Measurements from ENCODE around the gene ABCC8. TPM values are rescaled to one million over a fixed set of nuclear protein-coding genes. Genes with fewer than 3 reads are reported as not detected.

The ABCC8 gene
- total RNA-seq, 2 experiments from 2014 or later, result not detected

DNA sequence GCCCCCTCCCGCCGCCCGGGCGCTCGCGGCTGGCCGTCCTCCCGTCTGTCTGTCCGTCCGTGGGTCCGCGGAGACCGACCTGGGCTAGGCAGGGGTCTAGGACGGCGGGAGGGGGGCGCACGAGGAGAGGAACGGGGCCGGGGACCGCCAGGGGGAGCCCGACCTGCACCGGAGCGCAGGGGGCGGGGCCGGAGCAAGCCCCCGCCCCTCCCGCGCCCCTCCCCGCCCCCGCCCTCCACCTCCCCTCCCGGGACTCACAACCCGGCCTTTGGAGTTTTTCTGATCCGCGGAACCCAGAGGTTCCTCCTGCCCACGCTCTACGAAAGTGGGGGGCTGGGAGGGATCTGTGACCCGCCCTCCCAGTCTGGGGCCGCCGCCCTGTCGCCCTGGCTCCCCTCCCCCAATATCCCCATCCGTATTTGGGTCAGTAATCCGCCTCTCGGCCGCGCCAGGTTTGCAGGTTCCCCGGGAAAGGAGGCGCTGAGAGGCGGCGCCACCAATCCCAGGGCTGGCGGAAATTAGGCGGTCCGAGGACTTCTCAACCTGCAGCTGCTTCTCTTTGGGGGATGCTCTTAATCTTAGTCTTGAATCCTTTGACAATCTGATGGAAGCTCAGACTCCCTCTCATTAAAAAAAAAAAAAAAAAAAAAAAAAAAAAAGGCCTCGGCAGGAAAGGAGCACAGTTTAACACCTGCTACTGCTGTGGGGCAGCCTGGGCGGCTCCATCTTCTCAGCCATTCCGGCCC lies 87.3 kb downstream of the ABCC8 start:
- Mint-ChIP-seq H3K36me3 (ENCODE audit: low read depth) (no peaks in the 10 kb centered on the region), H3K27me3 (peaks cover 25% of the 10 kb centered on the region), H3K27ac (no peak overlapping the region), H3K4me3 (peak overlapping the region; percentile 63), H3K4me1 (peaks cover 12% of the 10 kb centered on the region), H3K9me3 (no peaks in the 10 kb centered on the region)
- ChIA-PET CTCF (interaction anchor here (0.6 to 2.3 kb wide), 11 partner anchors 10 to 459 kb away, joined by 3 to 10 read pairs (median 4); no protein-coding TSS in a partner anchor), POLR2A (interaction anchor here (1.3 kb wide), 1 partner anchor 14 kb away, joined by 3 read pairs; no protein-coding TSS in a partner anchor)
- DNase-seq, result peak; percentile 74

DNA sequence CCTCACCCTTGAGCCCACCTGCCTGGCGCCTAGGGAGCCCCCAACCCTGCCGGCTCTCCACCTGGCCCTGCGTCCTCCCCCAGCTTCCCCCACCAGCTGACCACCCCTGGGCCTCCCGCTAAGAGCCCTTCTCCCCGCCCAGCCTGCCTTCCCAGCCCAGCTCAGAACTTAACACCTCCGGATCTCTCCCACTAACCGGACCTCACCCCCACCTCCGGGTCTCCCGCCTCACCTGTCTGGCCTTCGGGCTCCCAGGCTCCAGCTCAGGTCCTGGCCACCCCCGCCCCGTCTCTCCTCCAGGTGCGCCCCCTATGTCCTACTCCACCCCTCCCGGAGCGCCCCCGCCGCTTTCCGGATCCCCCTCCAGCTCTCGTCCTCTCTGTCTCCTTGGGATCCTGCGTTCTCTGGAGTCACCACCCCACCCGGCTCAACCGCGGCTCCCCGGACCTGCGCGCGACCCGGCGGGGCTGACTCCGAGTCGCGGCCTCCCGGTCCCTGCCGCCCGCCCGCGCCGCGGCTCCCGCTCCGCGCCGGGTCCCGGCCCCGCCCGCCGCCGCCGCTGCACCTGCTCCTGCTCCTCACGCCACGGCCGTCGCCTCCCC lies 87.9 kb downstream of the ABCC8 start, which contains the start of gene KCNJ11:
Gene KCNJ11, minus strand, starts transcription at position 51 of the 602 bp plus-strand sequence. CDS start 568 bp downstream, outside the sequence.
- Mint-ChIP-seq H3K4me3 (peak within 1 kb of the TSS; percentile 63), H3K9me3 (no peaks in the 10 kb centered on the region), H3K4me1 (peaks cover 12% of the 10 kb centered on the region), H3K27ac (no peak within 1 kb of the TSS), H3K36me3 (ENCODE audit: low read depth) (no peaks in the 10 kb centered on the region), H3K27me3 (peaks cover 25% of the 10 kb centered on the region)
- POLR2A ChIA-PET, result no interaction called here
- DNase-seq, result no peak
- CTCF ChIA-PET, result interaction anchor here (0.6 to 2.3 kb wide), 11 partner anchors 12 to 141 kb away, joined by 3 to 10 read pairs (median 4); no protein-coding TSS in a partner anchor

DNA sequence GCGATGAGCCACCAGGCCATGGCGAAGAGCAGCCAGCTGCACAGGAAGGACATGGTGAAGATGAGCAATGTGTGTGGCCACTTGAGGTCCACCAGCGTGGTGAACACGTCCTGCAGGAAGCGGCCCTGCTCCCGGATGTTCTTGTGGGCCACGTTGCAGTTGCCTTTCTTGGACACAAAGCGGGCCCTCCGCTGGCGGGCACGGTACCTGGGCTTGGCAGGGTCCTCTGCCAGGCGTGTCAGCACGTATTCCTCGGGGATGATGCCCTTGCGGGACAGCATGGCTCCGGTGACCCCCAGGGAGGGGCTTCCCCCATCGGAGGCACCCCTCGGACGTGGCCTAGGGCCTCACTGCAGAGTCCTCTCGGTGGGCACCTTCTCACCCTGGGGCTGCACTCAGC lies 88.8 kb downstream of the ABCC8 start:
- H3K4me3 Mint-ChIP-seq, result peak overlapping the region; percentile 43
- POLR2A ChIA-PET, result no interaction called here

DNA sequence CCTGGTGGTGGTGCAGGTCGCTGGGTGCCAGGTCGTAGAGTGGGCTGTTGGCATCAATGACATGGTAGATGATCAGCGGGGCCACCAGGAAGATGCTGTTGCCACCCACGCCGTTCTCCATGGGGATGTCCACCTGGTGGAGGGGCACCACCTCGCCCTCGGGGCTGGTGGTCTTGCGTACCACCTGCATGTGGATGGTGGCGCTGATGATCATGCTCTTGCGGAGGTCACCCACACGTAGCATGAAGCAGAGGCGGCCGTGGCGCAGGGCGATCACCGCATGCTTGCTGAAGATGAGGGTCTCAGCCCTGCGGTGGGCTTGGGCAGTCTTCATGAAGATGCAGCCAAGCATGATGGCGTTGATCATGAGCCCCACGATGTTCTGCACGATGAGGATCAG lies 89.4 kb downstream of the ABCC8 start:
- POLR2A ChIA-PET, result no interaction called here
- peaks cover 12% of the 10 kb centered on the region for H3K4me1 Mint-ChIP-seq
- CTCF ChIA-PET, result interaction anchor here (0.8 to 1.3 kb wide), 4 partner anchors 21 to 121 kb away, joined by 3 to 5 read pairs (median 4); no protein-coding TSS in a partner anchor
- peak overlapping the region; percentile 43 for H3K4me3 Mint-ChIP-seq
- H3K27me3 Mint-ChIP-seq, result peaks cover 25% of the 10 kb centered on the region
- H3K36me3 Mint-ChIP-seq (ENCODE audit: low read depth), result no peaks in the 10 kb centered on the region
- no peak for DNase-seq
- no peak overlapping the region for H3K27ac Mint-ChIP-seq
- no peaks in the 10 kb centered on the region for H3K9me3 Mint-ChIP-seq

More for the DNA sequence above, 88.8 kb downstream of the ABCC8 start:
- CTCF ChIA-PET, result interaction anchor here (0.6 to 2.3 kb wide), 4 partner anchors 77 to 140 kb away, joined by 3 to 10 read pairs (median 4); no protein-coding TSS in a partner anchor
- Mint-ChIP-seq H3K27me3 (peaks cover 25% of the 10 kb centered on the region), H3K36me3 (ENCODE audit: low read depth) (no peaks in the 10 kb centered on the region), H3K4me1 (peaks cover 12% of the 10 kb centered on the region), H3K9me3 (no peaks in the 10 kb centered on the region), H3K27ac (no peak overlapping the region)
- no peak for DNase-seq

DNA sequence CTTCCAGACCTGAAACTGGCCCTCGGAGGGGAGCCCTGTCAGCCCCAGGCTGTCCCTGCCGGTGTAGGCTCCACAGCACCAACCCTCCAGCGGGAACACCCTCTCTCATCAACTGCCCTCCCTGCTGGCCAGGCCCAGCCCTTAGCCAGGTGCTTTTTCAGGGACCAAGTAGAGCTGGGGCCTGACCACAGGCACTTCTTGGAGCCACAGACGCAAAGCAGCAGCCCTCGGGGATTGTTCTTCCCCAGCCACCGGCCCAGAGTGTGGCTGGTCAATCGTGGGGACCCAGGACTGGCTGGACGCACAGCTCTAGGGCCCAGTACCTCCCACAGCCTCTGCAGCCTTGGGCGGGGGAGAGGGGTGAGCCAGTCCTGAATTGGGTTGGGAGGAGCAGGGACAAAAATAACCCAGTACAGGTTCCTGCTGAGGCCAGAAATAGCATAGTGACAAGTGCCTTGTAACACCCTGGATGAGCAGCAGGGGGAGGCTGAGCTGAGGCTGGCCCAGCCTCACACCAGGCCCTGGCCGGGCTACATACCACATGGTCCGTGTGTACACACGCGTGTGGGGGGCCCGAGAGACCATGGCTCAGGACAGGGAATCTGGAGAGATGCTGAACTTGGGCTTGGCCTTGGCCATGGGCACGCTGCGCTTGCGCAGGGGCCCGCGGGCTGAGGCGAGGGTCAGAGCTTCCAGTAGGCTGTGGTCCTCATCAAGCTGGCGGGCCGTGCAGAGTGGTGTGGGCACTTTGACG lies 90.1 kb downstream of the ABCC8 start:
- DNase-seq, result peak; percentile 39
- H3K27me3 Mint-ChIP-seq, result peaks cover 25% of the 10 kb centered on the region
- H3K4me3 Mint-ChIP-seq, result no peak overlapping the region
- peaks cover 12% of the 10 kb centered on the region for H3K4me1 Mint-ChIP-seq
- ChIA-PET POLR2A (no interaction called here), CTCF (interaction anchor here (0.8 to 1.3 kb wide), 5 partner anchors 20 to 121 kb away, joined by 3 to 5 read pairs (median 4); no protein-coding TSS in a partner anchor)
- no peaks in the 10 kb centered on the region for H3K36me3 Mint-ChIP-seq (ENCODE audit: low read depth)
- H3K9me3 Mint-ChIP-seq, result no peaks in the 10 kb centered on the region
- no peak overlapping the region for H3K27ac Mint-ChIP-seq

DNA sequence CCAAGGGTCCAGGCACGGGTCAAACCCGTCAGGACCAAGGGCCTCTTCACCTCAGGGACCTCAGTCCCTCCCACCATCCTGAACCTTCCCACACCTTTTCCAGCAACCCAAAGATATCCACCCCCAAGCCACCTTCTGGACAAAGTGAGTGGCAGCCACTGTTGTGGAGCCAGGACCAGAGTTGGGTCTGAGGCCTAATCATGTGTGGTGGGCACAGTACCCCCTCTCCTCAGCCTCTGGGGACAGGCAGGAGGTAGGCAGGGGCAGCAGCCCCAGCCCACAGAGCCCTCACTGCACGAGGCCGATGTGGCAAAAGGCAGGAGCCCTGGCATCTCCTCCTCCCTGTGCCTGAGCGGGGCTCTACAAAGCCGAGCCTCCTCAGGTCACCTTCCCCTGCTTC lies 90.7 kb downstream of the ABCC8 start:
- CTCF ChIA-PET, result interaction anchor here (0.8 to 4.6 kb wide), 4 partner anchors 19 to 141 kb away, joined by 4 to 46 read pairs (median 18); no protein-coding TSS in a partner anchor
- H3K27ac Mint-ChIP-seq, result no peak overlapping the region

DNA sequence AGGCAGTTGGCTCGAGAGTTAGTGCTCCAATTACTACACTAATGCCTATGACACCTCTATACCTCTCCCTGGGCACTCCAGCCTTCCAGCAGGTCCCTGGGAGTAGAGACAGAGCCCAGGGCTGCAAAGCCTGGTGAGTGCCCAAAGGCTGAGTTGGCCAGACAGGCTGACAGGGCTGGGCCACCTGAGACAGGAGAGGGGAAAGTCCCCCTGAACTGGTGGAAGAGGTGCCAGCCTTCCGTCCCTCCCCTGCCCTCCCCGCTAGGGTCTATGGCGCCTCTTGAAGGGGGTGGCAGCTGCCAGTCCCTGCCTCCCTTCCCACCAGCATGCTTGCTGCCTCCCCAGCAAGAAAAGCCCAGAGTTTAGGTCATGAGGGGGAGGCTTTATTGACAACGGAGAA lies 91.2 kb downstream of the ABCC8 start:
- no peak overlapping the region for H3K27ac Mint-ChIP-seq
- DNase-seq, result no peak
- no peaks in the 10 kb centered on the region for H3K36me3 Mint-ChIP-seq (ENCODE audit: low read depth)
- peaks cover 20% of the 10 kb centered on the region for H3K27me3 Mint-ChIP-seq
- peaks cover 10% of the 10 kb centered on the region for H3K4me1 Mint-ChIP-seq
- CTCF ChIA-PET, result interaction anchor here (0.9 to 4.6 kb wide), 7 partner anchors 84 to 156 kb away, joined by 3 to 46 read pairs (median 9); no protein-coding TSS in a partner anchor
- H3K4me3 Mint-ChIP-seq, result no peak overlapping the region
- no peaks in the 10 kb centered on the region for H3K9me3 Mint-ChIP-seq
- POLR2A ChIA-PET, result no interaction called here

More for the DNA sequence above, 90.7 kb downstream of the ABCC8 start:
- Mint-ChIP-seq H3K36me3 (ENCODE audit: low read depth) (no peaks in the 10 kb centered on the region), H3K4me3 (no peak overlapping the region), H3K4me1 (peaks cover 10% of the 10 kb centered on the region), H3K9me3 (no peaks in the 10 kb centered on the region), H3K27me3 (peaks cover 21% of the 10 kb centered on the region)
- POLR2A ChIA-PET, result no interaction called here
- DNase-seq, result no peak

DNA sequence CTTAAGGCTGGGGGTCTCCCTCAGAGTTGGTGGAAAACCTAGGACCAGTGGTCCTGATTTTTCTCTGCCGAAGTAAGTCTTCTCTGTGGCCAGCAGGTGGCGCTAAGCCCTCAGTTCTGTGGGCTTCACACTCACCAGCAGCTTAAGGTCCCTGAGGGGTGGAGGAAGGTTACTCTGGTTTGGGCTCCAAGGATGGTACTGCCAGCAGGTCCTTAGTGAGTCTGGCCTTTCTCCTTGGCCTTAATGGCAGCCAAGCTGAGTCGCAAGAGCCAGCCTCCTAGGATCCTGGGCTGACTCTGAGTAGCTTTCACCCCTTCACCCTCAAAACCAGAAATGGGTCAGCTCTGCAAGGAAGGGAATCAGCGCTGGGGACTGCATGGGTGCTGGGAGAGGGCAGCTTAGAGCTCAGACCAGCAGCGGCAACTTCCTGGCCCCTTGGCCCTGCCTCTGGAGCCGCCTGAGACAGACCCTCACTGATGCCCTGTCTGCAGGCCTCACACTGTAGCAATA lies 92.6 kb downstream of the ABCC8 start:
- DNase-seq, result peak; percentile 79
- no peaks in the 10 kb centered on the region for H3K36me3 Mint-ChIP-seq (ENCODE audit: low read depth)
- peaks cover 2% of the 10 kb centered on the region for H3K4me1 Mint-ChIP-seq
- no peak overlapping the region for H3K4me3 Mint-ChIP-seq
- POLR2A ChIA-PET, result interaction anchor here (1.1 to 1.6 kb wide), 2 partner anchors 30 to 120 kb away, joined by 3 to 4 read pairs; no protein-coding TSS in a partner anchor
- H3K27me3 Mint-ChIP-seq, result peaks cover 13% of the 10 kb centered on the region
- H3K9me3 Mint-ChIP-seq, result no peaks in the 10 kb centered on the region
- CTCF ChIA-PET, result interaction anchor here (0.6 to 4.6 kb wide), 24 partner anchors 14 to 482 kb away, joined by 3 to 46 read pairs (median 4); no protein-coding TSS in a partner anchor
- H3K27ac Mint-ChIP-seq, result no peak overlapping the region

DNA sequence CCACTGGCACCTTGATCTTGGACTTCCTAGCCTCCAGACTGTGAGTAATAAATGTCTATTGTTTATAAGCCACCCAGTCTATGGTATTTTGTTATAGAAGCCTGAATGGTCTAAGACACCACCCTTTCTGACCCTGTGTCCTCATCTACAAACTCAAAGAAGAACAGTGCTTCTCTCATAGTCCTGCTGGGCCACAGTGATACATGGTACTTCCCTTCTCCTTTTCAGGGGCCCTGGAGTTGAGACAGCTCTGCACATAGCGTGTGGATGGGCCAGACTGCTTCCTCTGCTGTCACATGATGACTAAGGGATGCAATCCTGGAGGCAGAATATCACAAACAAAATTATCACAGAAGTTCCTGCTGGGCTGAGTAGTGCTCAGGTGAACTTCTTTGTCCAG lies 93.2 kb downstream of the ABCC8 start:
- Mint-ChIP-seq H3K9me3 (no peaks in the 10 kb centered on the region), H3K4me3 (no peak overlapping the region), H3K36me3 (ENCODE audit: low read depth) (no peaks in the 10 kb centered on the region), H3K27ac (no peak overlapping the region), H3K27me3 (peaks cover 13% of the 10 kb centered on the region), H3K4me1 (peaks cover under 1% of the 10 kb centered on the region)
- ChIA-PET POLR2A (interaction anchor here (1.1 kb wide), 1 partner anchor 120 kb away, joined by 3 read pairs; no protein-coding TSS in a partner anchor), CTCF (interaction anchor here (0.6 to 4.6 kb wide), 18 partner anchors 16 to 482 kb away, joined by 3 to 46 read pairs (median 4); no protein-coding TSS in a partner anchor)
- no peak for DNase-seq

DNA sequence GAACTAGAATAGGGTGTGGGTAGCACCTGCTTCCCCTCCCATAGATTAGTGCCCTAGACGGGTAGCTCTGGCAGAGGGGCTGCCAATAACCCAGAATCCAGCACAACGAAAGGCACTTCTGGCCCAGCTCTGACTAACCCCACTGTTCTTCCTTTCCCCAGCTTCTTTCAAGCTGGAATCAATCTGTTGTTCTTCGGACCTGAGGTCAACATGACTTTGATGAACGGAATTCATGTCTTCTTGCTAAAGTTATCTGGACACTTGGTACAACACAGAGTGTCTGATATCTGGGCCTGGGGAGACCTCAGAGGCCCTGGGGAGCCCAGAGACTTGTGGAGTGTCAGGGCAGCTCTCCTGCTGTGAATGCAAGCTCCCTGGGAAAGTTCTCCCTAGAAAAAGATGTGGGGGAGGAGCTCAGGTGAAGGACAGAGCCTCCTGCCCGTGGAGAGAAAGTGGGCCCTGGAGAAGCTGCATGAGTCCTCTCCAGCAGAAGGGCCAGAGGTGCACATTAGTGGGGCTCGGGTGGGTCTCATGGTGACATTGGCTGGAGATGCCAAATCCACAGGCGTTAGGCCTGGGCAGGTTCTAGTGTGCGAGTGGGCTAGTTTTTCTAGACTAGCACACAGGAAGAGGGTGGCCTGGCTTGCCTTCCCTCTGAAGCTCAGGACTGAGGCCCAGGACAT lies 94.5 kb downstream of the ABCC8 start:
- POLR2A ChIA-PET, result no interaction called here
- peaks cover 9% of the 10 kb centered on the region for H3K27me3 Mint-ChIP-seq
- no peaks in the 10 kb centered on the region for H3K4me1 Mint-ChIP-seq
- H3K36me3 Mint-ChIP-seq (ENCODE audit: low read depth), result no peaks in the 10 kb centered on the region
- DNase-seq, result no peak
- H3K4me3 Mint-ChIP-seq, result no peak overlapping the region
- no peaks in the 10 kb centered on the region for H3K9me3 Mint-ChIP-seq
- no peak overlapping the region for H3K27ac Mint-ChIP-seq
- CTCF ChIA-PET, result interaction anchor here (0.6 to 4.6 kb wide), 7 partner anchors 28 to 148 kb away, joined by 3 to 46 read pairs (median 4); no protein-coding TSS in a partner anchor

DNA sequence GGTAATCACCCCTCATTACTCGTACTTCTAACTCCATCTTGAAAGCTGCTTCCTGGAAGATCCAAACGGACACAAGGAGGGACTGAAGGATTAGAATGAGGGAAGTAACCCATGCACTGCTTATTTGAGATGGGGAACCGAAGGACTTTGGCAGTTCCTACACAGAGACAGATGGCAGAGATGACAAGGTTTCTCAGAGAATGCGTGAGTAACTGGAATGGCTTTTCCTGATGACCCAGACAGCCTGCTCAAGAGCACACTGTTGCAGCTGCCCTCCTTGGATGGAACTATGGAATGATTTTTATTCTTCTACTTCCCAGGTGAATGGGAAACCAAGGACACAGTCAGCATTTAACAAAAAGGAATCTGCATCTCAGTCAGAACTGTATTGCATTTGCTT lies 95.5 kb downstream of the ABCC8 start:
- H3K4me3 Mint-ChIP-seq, result no peak overlapping the region
- no peaks in the 10 kb centered on the region for H3K4me1 Mint-ChIP-seq
- CTCF ChIA-PET, result interaction anchor here (1.2 to 1.3 kb wide), 2 partner anchors 27 to 127 kb away, joined by 3 to 4 read pairs; no protein-coding TSS in a partner anchor
- peaks cover 9% of the 10 kb centered on the region for H3K27me3 Mint-ChIP-seq
- POLR2A ChIA-PET, result no interaction called here
- no peaks in the 10 kb centered on the region for H3K9me3 Mint-ChIP-seq
- no peaks in the 10 kb centered on the region for H3K36me3 Mint-ChIP-seq (ENCODE audit: low read depth)
- no peak for DNase-seq
- H3K27ac Mint-ChIP-seq, result no peak overlapping the region
